NCI-H146 treated with DMSO at 0.1 percent for 48 hours (cell line): ENCODE measurements around the gene TMEM200C.

Experiments
- DNase-seq: peaks from one replicate; lab custom pipeline; 2025; ENCODE audit not compliant: unreplicated experiment; lab: John Stamatoyannopoulos, UW

Gene TMEM200C

GRCh38 chr18:5895299-5895875 lies at the start of gene TMEM200C:
Gene TMEM200C, minus strand, starts transcription at chr18:5895522. Its CDS starts 3,459 bp downstream, at chr18:5892063.
- no peak for DNase-seq

GRCh38 chr18:5944448-5944847 lies 49.1 kb upstream of the TMEM200C start:
- no peak for DNase-seq

GRCh38 chr18:5943514-5943913 lies 48.2 kb upstream of the TMEM200C start:
- DNase-seq, result no peak

- DNase-seq, result no peak
Measured at GRCh38 chr18:5942591-5942990, 47.3 kb upstream of the TMEM200C start.

- DNase-seq, result no peak
Measured at GRCh38 chr18:5941890-5942289, 46.6 kb upstream of the TMEM200C start.

GRCh38 chr18:5939801-5940667 lies 44.7 kb upstream of the TMEM200C start:
- no peak for DNase-seq

- DNase-seq, result no peak
Measured at GRCh38 chr18:5937795-5938194, 42.5 kb upstream of the TMEM200C start.

- no peak for DNase-seq
Measured at GRCh38 chr18:5937121-5937520, 41.8 kb upstream of the TMEM200C start.

- no peak for DNase-seq
Measured at GRCh38 chr18:5930789-5931188, 35.5 kb upstream of the TMEM200C start.

- no peak for DNase-seq
Measured at GRCh38 chr18:5918205-5918858, 23.0 kb upstream of the TMEM200C start.

- no peak for DNase-seq
Measured at GRCh38 chr18:5914951-5915350, 19.6 kb upstream of the TMEM200C start.

- DNase-seq, result no peak
Measured at GRCh38 chr18:5914016-5914415, 18.7 kb upstream of the TMEM200C start.

- DNase-seq, result no peak
Measured at GRCh38 chr18:5912566-5912965, 17.2 kb upstream of the TMEM200C start.

GRCh38 chr18:5909125-5909524 lies 13.8 kb upstream of the TMEM200C start:
- no peak for DNase-seq

- DNase-seq, result no peak
Measured at GRCh38 chr18:5903386-5903785, 8.1 kb upstream of the TMEM200C start.

GRCh38 chr18:5900262-5900661 lies 4.9 kb upstream of the TMEM200C start:
- no peak for DNase-seq

- no peak for DNase-seq
Measured at GRCh38 chr18:5899835-5900234, 4.5 kb upstream of the TMEM200C start.

GRCh38 chr18:5895876-5896740 lies 786 bp upstream of the TMEM200C start:
- DNase-seq, result no peak

- DNase-seq, result no peak
Measured at GRCh38 chr18:5894611-5895298, 567 bp downstream of the TMEM200C start.

GRCh38 chr18:5893956-5894610 lies 1.2 kb downstream of the TMEM200C start:
- no peak for DNase-seq
